ENCODE data around the gene PIP5K1B.

DNA sequence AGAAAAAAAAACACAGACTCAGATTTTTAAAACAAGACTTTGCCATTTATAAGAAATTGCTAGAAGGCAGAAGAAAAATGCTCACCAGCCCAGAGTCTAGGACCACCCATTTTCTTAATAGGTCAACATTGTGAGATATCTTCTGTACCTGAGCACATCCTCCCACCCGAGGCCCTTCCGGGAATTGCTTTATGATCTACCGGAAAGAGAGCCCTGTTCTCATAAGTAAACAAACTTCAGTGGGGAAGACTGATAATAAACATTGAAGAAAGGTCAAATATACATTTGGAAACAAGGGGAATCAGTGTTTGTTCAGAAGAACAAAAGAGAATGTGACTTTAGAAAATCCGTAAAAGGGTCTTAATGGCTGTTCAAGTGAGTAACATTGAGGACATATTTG lies 264.5 kb downstream of the PIP5K1B start:
- TF ChIP-seq, protein P1, sequence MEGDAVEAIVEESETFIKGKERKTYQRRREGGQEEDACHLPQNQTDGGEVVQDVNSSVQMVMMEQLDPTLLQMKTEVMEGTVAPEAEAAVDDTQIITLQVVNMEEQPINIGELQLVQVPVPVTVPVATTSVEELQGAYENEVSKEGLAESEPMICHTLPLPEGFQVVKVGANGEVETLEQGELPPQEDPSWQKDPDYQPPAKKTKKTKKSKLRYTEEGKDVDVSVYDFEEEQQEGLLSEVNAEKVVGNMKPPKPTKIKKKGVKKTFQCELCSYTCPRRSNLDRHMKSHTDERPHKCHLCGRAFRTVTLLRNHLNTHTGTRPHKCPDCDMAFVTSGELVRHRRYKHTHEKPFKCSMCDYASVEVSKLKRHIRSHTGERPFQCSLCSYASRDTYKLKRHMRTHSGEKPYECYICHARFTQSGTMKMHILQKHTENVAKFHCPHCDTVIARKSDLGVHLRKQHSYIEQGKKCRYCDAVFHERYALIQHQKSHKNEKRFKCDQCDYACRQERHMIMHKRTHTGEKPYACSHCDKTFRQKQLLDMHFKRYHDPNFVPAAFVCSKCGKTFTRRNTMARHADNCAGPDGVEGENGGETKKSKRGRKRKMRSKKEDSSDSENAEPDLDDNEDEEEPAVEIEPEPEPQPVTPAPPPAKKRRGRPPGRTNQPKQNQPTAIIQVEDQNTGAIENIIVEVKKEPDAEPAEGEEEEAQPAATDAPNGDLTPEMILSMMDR (conservative IDR thresholded peaks at IDR 0.05 in 1 of 2, IDR thresholded peaks at IDR 0.05 in 1 of 2; ENCODE audit: extremely low read depth in 1 of 2, insufficient read depth in 1 of 2, low read depth in 1 of 2, low read length in 2 of 2) = no peak
- no peak for TF ChIP-seq EZH2 (IDR thresholded peaks at IDR 0.05; ENCODE audit: borderline replicate concordance, low read length)

Measured in mammary epithelial cell (primary cell).